CD4-positive, alpha-beta T cell treated with Interleukin-1 beta for 1 hour (primary cell): ENCODE results near the gene PDZD7.

Experiments
- DNase-seq, 2 donors: peaks; one replicate each; pipeline ENCODE4 v3.0.0-alpha.2; 2020 to 2022

PDZD7 gene

DNA sequence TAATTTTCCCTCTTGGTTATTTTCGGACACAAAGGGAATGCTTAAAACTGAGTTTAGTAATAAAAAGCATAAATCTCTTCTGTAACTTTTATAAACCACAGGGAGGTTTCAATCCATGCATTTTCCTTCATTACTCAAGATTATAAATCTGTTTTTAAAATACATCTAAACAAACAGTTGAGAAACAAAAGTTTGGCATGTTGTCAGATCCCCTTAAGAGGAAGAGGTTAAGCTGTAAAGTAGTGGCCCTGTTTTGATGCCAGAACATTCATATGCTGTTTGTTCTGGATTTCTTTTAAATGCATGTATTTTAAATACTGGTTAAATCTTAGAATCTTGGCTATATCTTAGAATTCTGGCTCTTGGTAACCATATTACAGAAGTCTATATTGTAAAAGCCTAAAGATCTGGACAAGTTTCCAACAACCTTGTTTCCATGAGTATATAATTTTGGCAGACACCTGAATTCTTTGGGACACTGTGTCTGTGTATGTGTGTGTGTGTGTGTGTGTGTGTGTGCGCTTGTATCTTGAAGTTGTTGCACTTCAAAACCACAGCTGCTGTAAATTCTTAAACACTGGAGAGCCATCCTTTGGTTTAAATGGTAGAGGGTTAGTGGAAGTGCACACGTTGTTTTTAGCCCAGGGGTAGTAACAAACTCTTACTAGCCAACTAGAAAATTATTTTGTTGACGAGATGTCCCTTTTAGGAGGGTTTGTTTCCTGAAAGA, 68.4 kb downstream of the PDZD7 start:
- no peak for DNase-seq

DNA sequence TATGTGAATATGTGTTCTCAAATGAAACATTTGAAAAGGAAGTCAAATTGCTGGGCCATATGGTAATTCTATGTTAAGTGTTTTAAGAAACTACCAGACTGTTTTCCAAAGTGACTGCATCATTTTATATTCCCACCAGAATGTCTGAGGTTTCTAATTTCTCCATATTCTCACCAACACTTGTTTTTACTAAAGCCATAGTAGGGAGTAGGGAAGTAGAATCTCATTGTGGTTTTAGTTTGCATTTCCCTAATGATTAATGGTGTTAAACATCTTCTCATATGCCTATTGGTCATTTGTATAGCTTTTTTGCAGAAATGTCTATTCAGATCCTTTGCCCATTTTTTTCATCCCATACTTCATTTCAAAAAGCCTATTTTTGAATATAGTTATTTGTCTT, 70.7 kb downstream of the PDZD7 start:
- DNase-seq = no peak
